Endothelial cell of umbilical vein (primary cell): ENCODE data around the gene PRAMEF6. TPM values are rescaled to one million over a fixed set of nuclear protein-coding genes. Genes with fewer than 3 reads are reported as not detected.
"Not testable (repeated sequence)": the region's sequence is repeated elsewhere in the genome, so short reads cannot be mapped to it uniquely, and the experiment has no call there.

Experiments used
- Bru-seq: library from RNA; stranded (reverse); fragments of 400-500 nt; gene quantifications from one replicate; lab custom pipeline; 2021; lab: Mats Ljungman, UMichigan
- BruChase-seq, 2 experiments: library from RNA; stranded (reverse); fragments of 400-500 nt; gene quantifications; one replicate each; lab custom pipeline; 2021; lab: Mats Ljungman, UMichigan
- BruUV-seq: library from RNA; stranded (reverse); fragments of 400-500 nt; replicated peaks from 2 replicates; lab custom pipeline; 2021; lab: Mats Ljungman, UMichigan
- CTCF ChIA-PET: fragments of 300-600, 350-600 bp; sonication (Branson Sonifier 250); formaldehyde crosslinking; loops from one replicate; lab custom pipeline; 2021; ENCODE audit warnings: antibody characterized with exemption, inconsistent platforms; lab: Charles Lee
- POLR2A ChIA-PET: fragments of 300-600, 350-600 bp; sonication (Branson Sonifier 250); formaldehyde crosslinking; loops from one replicate; lab custom pipeline; 2021; ENCODE audit warnings: antibody characterized with exemption, inconsistent platforms; lab: Charles Lee
- DNase-seq: peaks from one replicate; pipeline ENCODE4 v3.0.0-alpha.2; 2011; ENCODE audit warnings: low read depth, low spot score
- FAIRE-seq: peaks from 2 replicates; lab custom pipeline; 2011; peaks lifted over from hg19 to GRCh38; lab: Jason Lieb, UNC
- H2AFZ ChIP-seq: 2 replicates; pipeline ENCODE4 v1.6.0; 2012; ENCODE audit warnings: low read depth, low read length, control low read depth, inconsistent platforms
- H3K27ac ChIP-seq: 2 replicates; pipeline ENCODE4 v1.5.1; 2011; ENCODE audit warnings: low read depth, mild to moderate bottlenecking, control low read depth, low read length, moderate library complexity; ENCODE audit not compliant: insufficient read depth
- H3K27me3 ChIP-seq, 2 experiments: 2 replicates each; pipeline versions ENCODE4 v1.6.0 to v1.6.1; 2011; ENCODE audit warnings: low read length in 2 of 2, mixed read lengths in 1 of 2; ENCODE audit not compliant: control insufficient read depth in 2 of 2, insufficient read depth in 2 of 2
- H3K36me3 ChIP-seq, 2 experiments: 2 replicates in 1 of 2; 3 replicates in 1 of 2; pipeline ENCODE4 v1.5.1; 2011; ENCODE audit warnings: low read length in 2 of 2, mild to moderate bottlenecking in 1 of 2, moderate library complexity in 1 of 2; ENCODE audit not compliant: control insufficient read depth in 2 of 2, insufficient read depth in 2 of 2; ENCODE audit errors: extremely low read depth in 1 of 2
- H3K4me1 ChIP-seq: 3 replicates; pipeline ENCODE4 v1.5.1; 2011; ENCODE audit warnings: mild to moderate bottlenecking, low read length; ENCODE audit not compliant: control insufficient read depth, insufficient read depth; ENCODE audit errors: extremely low read depth
- H3K4me2 ChIP-seq: 2 replicates; pipeline ENCODE4 v1.6.1; 2011; ENCODE audit warnings: low read length, control low read depth, mixed read lengths; ENCODE audit not compliant: insufficient read depth
- H3K4me3 ChIP-seq, 3 experiments: fragments of 200-600 bp in 1 of 3; sonication (generic), shearing (Covaris generic) in 1 of 3; replicated peaks in 1 of 3; 2 replicates each; pipeline ENCODE4 v1.5.1; 2011 to 2016; ENCODE audit warnings: control low read depth in 3 of 3, low read length in 3 of 3, mild to moderate bottlenecking in 2 of 3, inconsistent platforms in 1 of 3, low read depth in 1 of 3, moderate library complexity in 1 of 3; ENCODE audit not compliant: insufficient read depth in 1 of 3
- H3K79me2 ChIP-seq: 2 replicates; pipeline ENCODE4 v1.6.0; 2012; ENCODE audit warnings: low read length, inconsistent platforms; ENCODE audit not compliant: control insufficient read depth, insufficient read depth
- H3K9ac ChIP-seq: replicated peaks from 2 replicates; pipeline ENCODE3; 2011; ENCODE audit warnings: low read length, control low read depth; ENCODE audit not compliant: insufficient read depth; ENCODE audit errors: extremely low read depth
- H3K9me1 ChIP-seq: replicated peaks from 3 replicates; pipeline ENCODE4 v1.6.0; 2011; ENCODE audit warnings: mild to moderate bottlenecking, low read length; ENCODE audit not compliant: control insufficient read depth, insufficient read depth; ENCODE audit errors: extremely low read depth
- H3K9me3 ChIP-seq: replicated peaks from 2 replicates; pipeline ENCODE4 v1.5.1; 2012; ENCODE audit warnings: low read length, inconsistent platforms; ENCODE audit not compliant: control insufficient read depth, insufficient read depth
- H4K20me1 ChIP-seq: replicated peaks from 2 replicates; pipeline ENCODE3; 2011; ENCODE audit warnings: mild to moderate bottlenecking, low read length; ENCODE audit not compliant: control insufficient read depth, insufficient read depth; ENCODE audit errors: extremely low read depth
- dilution Hi-C: fragments of 300-500 bp; cut with MboI; formaldehyde crosslinking; loops from one replicate; pipeline ENCODE4 v1.15.0; 2019; ENCODE audit warnings: low sequenced_read_pairs; ENCODE audit not compliant: extremely low pct_ligation_motif_present
- intact Hi-C: fragments of 100-400 bp; cut with micrococcal nuclease; formaldehyde crosslinking; loops from one replicate; pipeline ENCODE4 v1.10.0; 2022
- long read RNA-seq: library from polyadenylated mRNA; stranded (forward); transcript quantifications from one replicate; pipeline ENCODE4 v2.0.0, GENCODE V29; 2021
- polyA minus RNA-seq, 3 experiments: library from RNA; depleted of rRNA, polyadenylated mRNA; stranded (reverse); fragments of >200 nt; gene quantifications; 1 replicate in 1 of 3; 2 replicates in 2 of 3; pipeline ENCODE4 v1.2.3, GENCODE V29; 2011
- polyA plus RNA-seq, 4 experiments: library from polyadenylated mRNA; depleted of rRNA in 3 of 4; stranded (reverse) in 3 of 4; unstranded in 1 of 4; fragments of >200 nt; gene quantifications; 2 replicates each; pipeline versions ENCODE4 v1.2.1 to v1.2.3, GENCODE V29; 2011 to 2012; ENCODE audit warnings: missing spikeins in 1 of 4
- total RNA-seq: library from RNA; stranded (reverse); gene quantifications from 2 replicates; pipeline ENCODE4 v1.2.3, GENCODE V29; 2021

Gene PRAMEF6
- total RNA-seq (not detected in 2 replicates), polyA plus RNA-seq (not detected in 2 replicates), polyA minus RNA-seq (not detected in 2 replicates), Bru-seq, nascent RNA (not detected), BruChase-seq, experiment 1, labeled RNA remaining after a 6-hour chase (not detected), BruChase-seq, experiment 2, labeled RNA remaining after a 2-hour chase (not detected)
- not detected in 2 replicates for polyA plus RNA-seq (2011; cell fraction: cytosol; rRNA removed)
- polyA plus RNA-seq (2011; cell fraction: nucleus; rRNA removed) = not detected in 2 replicates
- not detected in 2 replicates for polyA plus RNA-seq (2012)
- not detected for polyA minus RNA-seq (2011; cell fraction: cytosol; rRNA and poly(A)+ RNA removed)
- polyA minus RNA-seq (2011; cell fraction: nucleus; rRNA and poly(A)+ RNA removed) = not detected in 2 replicates
- long read RNA-seq = 0 reads

DNA sequence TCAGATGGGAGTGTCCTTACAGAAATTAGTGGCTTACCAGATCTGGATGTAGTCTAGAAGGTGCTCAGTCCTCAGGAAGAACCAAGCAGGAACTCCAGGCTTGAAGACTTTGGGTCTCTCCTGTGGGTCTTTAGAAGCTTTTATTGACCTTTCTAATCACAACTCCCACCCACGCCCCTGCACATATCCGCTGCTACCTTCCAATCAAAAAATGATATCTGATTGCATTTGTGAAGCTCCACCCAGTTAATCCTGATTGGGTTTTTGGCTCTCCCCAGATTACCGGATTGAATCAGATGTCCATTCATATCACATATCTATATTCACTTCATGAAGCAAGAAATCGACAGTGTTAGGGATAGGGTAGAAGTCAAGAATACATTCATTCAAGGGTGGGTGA is at the start of gene PRAMEF6:
Gene PRAMEF6 (minus strand): TSS at position 101 of the 400 bp plus-strand sequence. CDS start 5,062 bp downstream, outside the sequence.
- H3K4me2 ChIP-seq, H3K79me2 ChIP-seq, dilution Hi-C loops, FAIRE-seq, H3K4me3 ChIP-seq, H3K9me1 ChIP-seq, H3K4me1 ChIP-seq, POLR2A ChIA-PET, H3K9ac ChIP-seq, H3K27ac ChIP-seq, intact Hi-C loops, DNase-seq, H3K9me3 ChIP-seq, H2AFZ ChIP-seq, BruUV-seq, H3K36me3 ChIP-seq, CTCF ChIA-PET, H4K20me1 ChIP-seq, H3K27me3 ChIP-seq: not testable (repeated sequence)

DNA sequence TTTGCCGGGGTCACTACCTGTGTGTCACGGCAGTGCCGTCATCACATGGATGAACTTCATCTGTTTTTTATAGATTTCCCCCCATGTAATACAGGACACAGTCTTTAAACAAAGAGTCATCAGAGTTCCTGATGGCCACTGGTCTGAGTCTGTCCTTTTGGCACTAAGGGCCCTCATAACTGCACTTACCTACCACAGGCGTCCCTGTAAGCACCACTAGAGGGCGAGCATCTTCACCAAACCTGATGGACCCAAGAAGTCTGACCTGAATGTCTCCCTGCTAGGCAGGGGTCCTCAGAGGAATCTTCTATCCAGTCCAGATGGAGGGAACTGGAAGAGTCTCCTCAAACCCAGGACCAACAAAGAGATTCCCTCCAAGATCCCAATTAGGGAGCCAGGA is 23.0 kb downstream of the PRAMEF6 start:
- H3K36me3 ChIP-seq, H3K9me3 ChIP-seq, FAIRE-seq, H3K4me2 ChIP-seq, H3K4me1 ChIP-seq, H3K4me3 ChIP-seq, H3K9me1 ChIP-seq, H3K79me2 ChIP-seq, H4K20me1 ChIP-seq, POLR2A ChIA-PET, dilution Hi-C loops, H3K27ac ChIP-seq, H3K27me3 ChIP-seq, DNase-seq, H3K9ac ChIP-seq, intact Hi-C loops, BruUV-seq, CTCF ChIA-PET, H2AFZ ChIP-seq: not testable (repeated sequence)

DNA sequence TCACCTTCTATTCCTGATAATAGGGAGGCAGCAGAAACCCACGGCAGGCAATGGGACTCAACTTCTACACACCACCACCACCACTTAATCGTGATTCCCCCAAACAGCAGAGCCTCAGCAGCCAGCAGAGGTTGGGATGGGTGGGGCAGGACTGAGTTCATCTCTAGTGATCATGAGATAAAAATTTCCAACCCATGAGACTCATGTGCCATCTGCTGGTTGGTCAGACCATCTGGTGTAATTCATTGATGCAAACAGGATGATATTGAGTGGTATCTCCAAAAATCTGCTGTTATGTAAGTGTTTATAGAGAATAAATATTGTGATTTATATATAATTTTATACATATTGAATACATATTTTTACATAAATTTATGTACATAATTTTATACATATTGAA is 25.6 kb downstream of the PRAMEF6 start:
- POLR2A ChIA-PET, H3K9me1 ChIP-seq, H3K9me3 ChIP-seq, DNase-seq, H3K4me1 ChIP-seq, H3K36me3 ChIP-seq, H3K4me2 ChIP-seq, intact Hi-C loops, CTCF ChIA-PET, BruUV-seq, H4K20me1 ChIP-seq, H2AFZ ChIP-seq, H3K27ac ChIP-seq, H3K79me2 ChIP-seq, FAIRE-seq, H3K27me3 ChIP-seq, dilution Hi-C loops, H3K4me3 ChIP-seq, H3K9ac ChIP-seq: not testable (repeated sequence)

DNA sequence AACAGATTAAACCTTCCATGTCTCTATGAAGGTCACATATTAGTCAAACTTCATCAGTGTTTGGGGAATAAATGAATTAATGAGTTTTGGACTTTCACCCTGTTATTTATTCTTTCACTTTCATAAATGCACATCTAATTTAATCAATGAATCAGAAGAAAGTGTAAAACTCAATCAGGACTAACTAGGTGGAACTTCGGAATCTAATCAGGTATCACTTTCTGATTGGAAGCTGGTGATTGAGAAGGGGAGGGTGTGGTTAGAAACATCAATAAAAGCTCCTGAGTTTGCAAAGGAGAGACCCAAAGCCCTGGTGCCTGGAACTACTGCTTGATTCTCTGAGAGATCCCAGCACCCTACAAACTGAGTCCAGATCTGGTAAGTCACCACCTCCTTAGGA is 31.1 kb downstream of the PRAMEF6 start, which contains the start of gene PRAMEF7:
Gene PRAMEF7 (plus strand): TSS at position 301 of the 400 bp plus-strand sequence. CDS start 1,083 bp downstream, outside the sequence.
- H3K36me3 ChIP-seq, H2AFZ ChIP-seq, BruUV-seq, H3K9me1 ChIP-seq, H3K9ac ChIP-seq, H3K79me2 ChIP-seq, H3K4me3 ChIP-seq, H4K20me1 ChIP-seq, H3K4me1 ChIP-seq, H3K27me3 ChIP-seq, H3K9me3 ChIP-seq, FAIRE-seq, CTCF ChIA-PET, DNase-seq, H3K4me2 ChIP-seq, POLR2A ChIA-PET, H3K27ac ChIP-seq, intact Hi-C loops, dilution Hi-C loops: not testable (repeated sequence)
